Tibial nerve (tissue), 4 donors: ENCODE measurements around the gene STK38L. TPM values are rescaled to one million over a fixed set of nuclear protein-coding genes. Genes with fewer than 3 reads are reported as not detected.

Experiments
- DNase-seq, 2 donors: peaks; one replicate each; pipeline ENCODE4 v3.0.0-alpha.2; 2019; ENCODE audit warnings: low spot score in 2 of 2
- H3K27ac ChIP-seq, 4 donors: fragments of 200-600 bp; sonication (generic) in 3 of 4; one replicate each; pipeline ENCODE4 v1.5.1; 2017 to 2019; ENCODE audit warnings: mild to moderate bottlenecking in 1 of 4
- H3K27me3 ChIP-seq, 2 donors: fragments of 200-600 bp; sonication (generic) in 1 of 2; one replicate each; pipeline versions ENCODE4 v1.5.1 to v1.6.0; 2017 to 2019
- H3K36me3 ChIP-seq, 3 donors: fragments of 200-600 bp; sonication (generic); one replicate each; pipeline ENCODE4 v1.5.1; 2018 to 2019
- H3K4me1 ChIP-seq, 4 donors: fragments of 200-600 bp; sonication (generic) in 3 of 4; one replicate each; pipeline ENCODE4 v1.5.1; 2017 to 2019
- H3K4me3 ChIP-seq, 4 donors: fragments of 200-600 bp; sonication (generic) in 3 of 4; one replicate each; pipeline ENCODE4 v1.5.1; 2017 to 2019; ENCODE audit warnings: mild to moderate bottlenecking in 1 of 4, moderate library complexity in 1 of 4
- H3K9me3 ChIP-seq, 4 donors: fragments of 200-600 bp; sonication (generic) in 3 of 4; one replicate each; pipeline ENCODE4 v1.5.1; 2017 to 2019
- EP300 ChIP-seq, 2 donors: sonication (generic); formaldehyde crosslinking; IDR thresholded peaks; one replicate each; pipeline ENCODE4 v1.6.1; 2017; ENCODE audit warnings: antibody characterized with exemption in 2 of 2, mild to moderate bottlenecking in 1 of 2
- POLR2A ChIP-seq, 2 donors: fragments of 450-650 bp; IDR thresholded peaks; one replicate each; pipeline ENCODE4 v1.6.1; 2017; ENCODE audit warnings: antibody characterized with exemption in 2 of 2, mild to moderate bottlenecking in 2 of 2, moderate library complexity in 2 of 2
- WGBS, 2 donors: methylation state at CpG; one replicate each; pipeline ENCODE4 v1.1.5; 2018; 5-methylcytosine and 5-hydroxymethylcytosine counted together
- total RNA-seq, 4 donors: library from RNA; depleted of rRNA; stranded (reverse); fragments of >200 nt; gene quantifications; one replicate each; pipeline ENCODE4 v1.1.0, GENCODE V29; 2016
- TF ChIP-seq, protein P1 (sequence below), 5 experiments: fragments of 200-600 bp in 3 of 5; fragments of 450-650 bp in 2 of 5; sonication (generic) in 3 of 5; IDR thresholded peaks; one replicate each; pipeline ENCODE4 v1.5.1; 2016 to 2019; ENCODE audit warnings: antibody characterized with exemption in 5 of 5, mild to moderate bottlenecking in 3 of 5, moderate library complexity in 2 of 5

STK38L gene
- total RNA-seq, 4 donors from 2014 or later: 30.6 to 51.6 (median 40.8) TPM

DNA sequence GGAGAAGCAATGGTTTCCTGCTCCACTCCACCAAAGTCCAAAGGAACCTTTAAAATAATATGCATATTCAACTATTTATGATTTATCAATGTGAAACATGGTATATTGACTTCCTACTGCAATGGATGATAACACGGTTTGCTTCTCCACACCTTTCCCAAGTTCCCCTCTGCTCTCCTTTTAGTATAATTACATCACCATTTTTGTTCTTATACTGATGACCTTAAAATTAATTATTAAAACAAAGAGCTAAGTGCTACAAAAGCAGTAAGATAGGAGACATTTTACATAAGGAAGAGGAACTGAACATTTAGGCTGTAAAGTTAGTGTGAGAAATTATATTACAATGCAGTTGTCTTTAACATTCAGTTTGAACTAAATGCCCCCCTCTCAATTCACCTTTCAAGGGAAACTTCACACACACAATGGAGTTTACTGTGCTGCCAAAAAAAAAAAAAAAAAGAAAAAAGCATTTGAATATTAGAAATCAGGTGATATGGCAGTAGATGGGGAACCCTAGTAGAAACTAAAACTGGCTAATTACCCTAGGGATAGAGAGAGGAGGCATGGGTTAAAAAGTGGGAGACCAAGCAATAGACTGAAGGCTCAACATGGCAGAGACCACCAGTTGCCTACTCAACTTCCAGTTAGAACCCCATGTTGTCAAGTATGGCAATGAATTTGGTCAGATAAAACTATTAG is 37.1 kb upstream of the STK38L start:
- no peak for DNase-seq
- Histone ChIP-seq H3K4me3 (no peak overlapping the region), H3K4me1 (no peaks in the 10 kb centered on the region), H3K36me3 (no peaks in the 10 kb centered on the region), H3K27me3 (no peaks in the 10 kb centered on the region), H3K27ac (no peak overlapping the region), H3K9me3 (peaks cover 0 to 9% (median 0%) of the 10 kb centered on the region in 4 donors)
- TF ChIP-seq, protein P1, sequence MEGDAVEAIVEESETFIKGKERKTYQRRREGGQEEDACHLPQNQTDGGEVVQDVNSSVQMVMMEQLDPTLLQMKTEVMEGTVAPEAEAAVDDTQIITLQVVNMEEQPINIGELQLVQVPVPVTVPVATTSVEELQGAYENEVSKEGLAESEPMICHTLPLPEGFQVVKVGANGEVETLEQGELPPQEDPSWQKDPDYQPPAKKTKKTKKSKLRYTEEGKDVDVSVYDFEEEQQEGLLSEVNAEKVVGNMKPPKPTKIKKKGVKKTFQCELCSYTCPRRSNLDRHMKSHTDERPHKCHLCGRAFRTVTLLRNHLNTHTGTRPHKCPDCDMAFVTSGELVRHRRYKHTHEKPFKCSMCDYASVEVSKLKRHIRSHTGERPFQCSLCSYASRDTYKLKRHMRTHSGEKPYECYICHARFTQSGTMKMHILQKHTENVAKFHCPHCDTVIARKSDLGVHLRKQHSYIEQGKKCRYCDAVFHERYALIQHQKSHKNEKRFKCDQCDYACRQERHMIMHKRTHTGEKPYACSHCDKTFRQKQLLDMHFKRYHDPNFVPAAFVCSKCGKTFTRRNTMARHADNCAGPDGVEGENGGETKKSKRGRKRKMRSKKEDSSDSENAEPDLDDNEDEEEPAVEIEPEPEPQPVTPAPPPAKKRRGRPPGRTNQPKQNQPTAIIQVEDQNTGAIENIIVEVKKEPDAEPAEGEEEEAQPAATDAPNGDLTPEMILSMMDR (IDR thresholded peaks at IDR 0.05): no peak
- TF ChIP-seq POLR2A (IDR thresholded peaks at IDR 0.05) (no peak), EP300 (IDR thresholded peaks at IDR 0.05) (no peak)
- 71 to 75% methylated on average over 1 of the region's 1 CpG for WGBS, 2 donors

DNA sequence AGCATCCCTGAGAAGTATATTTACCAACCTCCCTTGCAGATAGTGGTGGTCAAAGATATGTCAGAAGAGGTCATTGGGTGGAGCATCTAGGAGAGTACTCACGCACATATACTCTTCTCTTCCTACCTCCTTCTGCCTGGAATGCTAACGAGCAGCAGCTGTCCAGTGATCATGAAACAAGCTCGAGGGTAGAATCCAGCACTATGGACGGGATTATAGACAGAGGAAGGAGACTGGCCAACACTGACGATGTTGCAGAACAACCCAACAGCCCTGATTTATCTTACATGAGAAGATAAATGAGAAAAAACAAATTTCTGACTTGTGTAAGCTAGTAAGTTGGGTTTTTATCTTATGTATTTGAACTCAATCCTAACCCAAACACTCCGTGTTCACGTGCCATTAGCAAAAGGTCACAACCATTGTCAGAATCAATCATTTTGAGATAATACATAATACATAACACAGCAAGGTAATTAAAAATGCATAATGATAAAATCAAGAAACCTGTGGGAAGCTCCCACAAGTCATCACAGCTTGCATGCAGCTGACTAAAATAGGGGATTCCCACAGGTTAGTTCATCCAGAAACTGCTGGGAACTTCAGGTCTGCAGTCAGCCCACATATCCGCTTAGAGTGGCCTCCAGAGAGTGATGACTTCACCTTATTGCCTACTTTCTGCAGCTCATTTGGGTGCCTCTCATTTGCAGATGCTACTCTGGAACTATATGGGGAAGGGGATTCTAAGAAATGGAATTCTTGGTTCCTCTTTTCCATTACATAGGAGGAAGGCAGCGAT is 36.3 kb upstream of the STK38L start:
- TF ChIP-seq, protein P1 (IDR thresholded peaks at IDR 0.05): no peak
- TF ChIP-seq EP300 (IDR thresholded peaks at IDR 0.05) (no peak), POLR2A (IDR thresholded peaks at IDR 0.05) (no peak)
- peaks cover 0 to 9% (median 0%) of the 10 kb centered on the region in 4 donors for H3K9me3 ChIP-seq
- no peaks in the 10 kb centered on the region for H3K36me3 ChIP-seq
- no peak overlapping the region for H3K27ac ChIP-seq
- no peaks in the 10 kb centered on the region for H3K4me1 ChIP-seq
- no peak overlapping the region for H3K4me3 ChIP-seq
- no peaks in the 10 kb centered on the region for H3K27me3 ChIP-seq
- WGBS, 2 donors: 69 to 70% methylated on average over 9 of the region's 9 CpGs
- no peak for DNase-seq

DNA sequence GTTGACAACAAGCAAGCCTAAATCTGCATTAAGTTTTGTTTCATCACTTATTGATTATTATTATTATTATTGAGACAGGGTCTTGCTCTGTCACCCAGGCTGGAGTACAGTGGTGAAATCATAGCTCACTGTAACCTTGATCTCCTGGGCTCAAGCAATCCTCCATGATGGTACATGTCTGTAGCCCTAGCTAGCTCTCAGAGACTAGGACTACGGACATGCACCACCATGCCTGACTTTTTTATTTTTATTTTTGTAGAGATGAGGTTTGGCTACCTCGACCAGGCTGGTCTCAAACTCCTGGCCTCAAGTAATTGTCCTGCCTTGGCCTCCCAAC is 35.7 kb upstream of the STK38L start:
- 81% methylated on average over 2 of the region's 2 CpGs for WGBS, 2 donors

DNA sequence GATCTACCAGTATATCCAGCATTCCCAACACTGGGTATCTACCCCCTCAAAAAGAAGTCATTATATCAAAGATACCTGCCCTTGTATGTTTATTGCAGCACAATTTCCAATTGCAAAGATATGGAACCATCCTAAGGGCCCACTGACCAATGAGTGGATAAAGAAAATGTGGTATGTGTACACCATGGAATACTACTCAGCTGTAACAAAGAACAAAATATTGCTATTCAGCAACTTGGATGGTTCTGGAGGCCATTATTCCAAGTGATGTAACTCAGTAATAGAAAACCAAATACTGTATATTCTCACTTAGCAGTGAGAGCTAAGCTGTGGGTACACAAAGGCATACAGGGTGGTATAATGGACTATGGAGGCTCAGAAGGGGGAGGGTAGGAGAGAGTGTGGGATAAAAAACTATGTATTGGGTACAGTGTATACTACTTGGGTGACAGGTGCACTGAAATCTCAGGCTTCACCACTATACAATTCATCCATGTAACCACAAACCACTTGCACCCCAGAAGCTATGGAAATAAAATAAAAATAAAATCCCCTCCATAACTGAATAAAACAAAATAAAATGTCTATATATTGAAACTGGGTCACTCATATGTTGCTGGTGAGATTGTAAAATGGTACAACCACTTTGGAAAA is 34.7 kb upstream of the STK38L start:
- Histone ChIP-seq H3K36me3 (no peaks in the 10 kb centered on the region), H3K4me1 (no peaks in the 10 kb centered on the region), H3K27ac (no peak overlapping the region), H3K27me3 (no peaks in the 10 kb centered on the region), H3K9me3 (peaks cover 0 to 9% (median 0%) of the 10 kb centered on the region in 4 donors), H3K4me3 (no peak overlapping the region)
- no peak for TF ChIP-seq EP300 (IDR thresholded peaks at IDR 0.05)
- TF ChIP-seq POLR2A (IDR thresholded peaks at IDR 0.05): no peak
- TF ChIP-seq, protein P1 (IDR thresholded peaks at IDR 0.05): no peak
- no peak for DNase-seq

More for the DNA sequence above, 35.7 kb upstream of the STK38L start:
- Histone ChIP-seq H3K4me1 (no peaks in the 10 kb centered on the region), H3K27ac (no peak overlapping the region), H3K9me3 (peaks cover 0 to 9% (median 0%) of the 10 kb centered on the region in 4 donors), H3K4me3 (no peak overlapping the region), H3K36me3 (no peaks in the 10 kb centered on the region), H3K27me3 (no peaks in the 10 kb centered on the region)
- TF ChIP-seq, protein P1 (IDR thresholded peaks at IDR 0.05): no peak
- TF ChIP-seq POLR2A (IDR thresholded peaks at IDR 0.05): no peak
- no peak for TF ChIP-seq EP300 (IDR thresholded peaks at IDR 0.05)
- DNase-seq: no peak

DNA sequence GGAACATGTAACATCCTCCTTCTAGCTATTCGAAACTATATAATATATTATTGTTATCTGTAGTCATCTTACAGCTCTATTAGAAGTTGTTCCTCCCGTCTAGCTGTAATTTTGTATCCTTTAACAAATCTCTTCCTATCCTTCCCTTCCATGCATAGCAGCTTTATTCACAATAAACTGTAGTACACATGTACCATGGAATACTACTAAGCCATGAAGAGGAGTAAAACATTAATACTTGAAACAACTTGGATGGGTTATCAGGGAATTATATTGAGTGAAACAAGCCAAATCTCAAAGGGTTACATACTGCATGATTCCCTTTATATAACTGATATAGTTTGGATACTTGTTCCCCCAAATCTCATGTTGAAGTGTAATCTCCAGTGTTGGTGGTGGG is 33.9 kb upstream of the STK38L start:
- 96% methylated on average over 2 of the region's 2 CpGs for WGBS, 2 donors
- no peaks in the 10 kb centered on the region for H3K4me1 ChIP-seq
- H3K27me3 ChIP-seq: no peaks in the 10 kb centered on the region
- DNase-seq: no peak
- H3K27ac ChIP-seq: no peak overlapping the region
- no peak for TF ChIP-seq POLR2A (IDR thresholded peaks at IDR 0.05)
- TF ChIP-seq, protein P1 (IDR thresholded peaks at IDR 0.05): no peak
- no peak for TF ChIP-seq EP300 (IDR thresholded peaks at IDR 0.05)
- peaks cover 0 to 9% (median 0%) of the 10 kb centered on the region in 4 donors for H3K9me3 ChIP-seq
- H3K4me3 ChIP-seq: no peak overlapping the region
- H3K36me3 ChIP-seq: no peaks in the 10 kb centered on the region
